IPS-20b (cell line): Measurements from ENCODE around the gene SPTSSA.

Source experiments
- H3K27ac ChIP-seq: one replicate; pipeline ENCODE4 v1.5.1; 2013; ENCODE audit warnings: low read length
- H3K27me3 ChIP-seq: 2 replicates; pipeline ENCODE4 v1.6.1; 2013; ENCODE audit warnings: mild to moderate bottlenecking, low read length, inconsistent platforms; ENCODE audit not compliant: insufficient read depth
- H3K36me3 ChIP-seq: 2 replicates; pipeline ENCODE4 v1.6.1; 2013; ENCODE audit warnings: low read depth, mild to moderate bottlenecking, inconsistent platforms, low read length, moderate library complexity; ENCODE audit not compliant: insufficient read depth
- H3K4me1 ChIP-seq: 2 replicates; pipeline ENCODE4 v1.6.1; 2013; ENCODE audit warnings: mild to moderate bottlenecking, control low read depth, inconsistent platforms, low read length, moderate library complexity; ENCODE audit not compliant: insufficient read depth
- H3K4me3 ChIP-seq: 2 replicates; pipeline ENCODE4 v1.5.1; 2013; ENCODE audit warnings: mild to moderate bottlenecking, low read length, inconsistent platforms
- H3K9ac ChIP-seq: 2 replicates; pipeline ENCODE4 v1.6.1; 2013; ENCODE audit warnings: low read depth, mild to moderate bottlenecking, inconsistent platforms, low read length, moderate library complexity
- H3K9me3 ChIP-seq: 2 replicates; pipeline ENCODE4 v1.6.1; 2013; ENCODE audit warnings: mild to moderate bottlenecking, low read depth, low read length, inconsistent platforms; ENCODE audit not compliant: insufficient read depth

Gene SPTSSA

GRCh38 chr14:34466691-34467090, 4.7 kb upstream of the SPTSSA start:
- Histone ChIP-seq H3K36me3 (no peaks in the 10 kb centered on the region), H3K27ac (no peak overlapping the region), H3K27me3 (no peaks in the 10 kb centered on the region), H3K4me1 (peaks cover 8% of the 10 kb centered on the region), H3K4me3 (no peak overlapping the region), H3K9me3 (no peaks in the 10 kb centered on the region), H3K9ac (no peak overlapping the region)

DNA sequence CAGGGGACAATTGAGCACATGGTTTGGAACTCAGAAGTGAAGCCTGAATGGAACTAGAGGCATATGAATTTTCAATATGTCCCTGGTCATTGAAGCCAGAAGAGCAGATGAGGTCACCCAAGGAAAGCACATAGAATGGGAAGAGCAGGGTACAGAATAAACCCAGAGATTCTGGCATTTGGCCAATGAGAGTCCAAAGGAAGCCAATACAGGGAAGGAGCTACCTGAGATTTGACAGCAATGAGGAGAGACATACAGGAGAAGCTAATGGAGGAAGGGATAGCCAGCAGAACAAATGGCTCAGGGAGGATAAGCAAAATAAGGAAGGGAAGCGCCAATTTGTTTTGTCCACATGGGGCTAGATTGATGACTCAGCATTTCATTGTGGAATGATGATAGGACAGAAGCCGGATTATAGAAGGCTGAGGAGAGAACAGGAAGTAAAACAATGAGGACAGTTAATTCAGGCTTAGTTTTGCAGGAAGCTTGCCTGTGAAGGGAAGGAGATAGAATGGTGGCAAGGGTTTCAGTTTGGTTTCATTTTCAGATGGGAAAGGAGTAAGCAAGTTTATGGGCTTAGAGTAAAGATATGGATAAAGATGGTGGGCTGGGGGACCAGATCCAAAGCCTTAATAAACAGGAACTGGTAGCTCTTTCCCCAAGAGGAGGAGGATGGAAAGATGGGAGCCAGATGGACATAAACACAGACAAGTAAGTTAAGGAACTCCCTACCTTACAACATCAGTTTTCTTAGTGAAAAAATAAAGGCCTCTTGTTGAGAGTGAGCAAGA, 3.2 kb upstream of the SPTSSA start:
- Histone ChIP-seq H3K9ac (no peak overlapping the region), H3K36me3 (no peaks in the 10 kb centered on the region), H3K27me3 (no peaks in the 10 kb centered on the region), H3K9me3 (no peaks in the 10 kb centered on the region), H3K4me3 (no peak overlapping the region), H3K4me1 (peaks cover 12% of the 10 kb centered on the region), H3K27ac (no peak overlapping the region)

DNA sequence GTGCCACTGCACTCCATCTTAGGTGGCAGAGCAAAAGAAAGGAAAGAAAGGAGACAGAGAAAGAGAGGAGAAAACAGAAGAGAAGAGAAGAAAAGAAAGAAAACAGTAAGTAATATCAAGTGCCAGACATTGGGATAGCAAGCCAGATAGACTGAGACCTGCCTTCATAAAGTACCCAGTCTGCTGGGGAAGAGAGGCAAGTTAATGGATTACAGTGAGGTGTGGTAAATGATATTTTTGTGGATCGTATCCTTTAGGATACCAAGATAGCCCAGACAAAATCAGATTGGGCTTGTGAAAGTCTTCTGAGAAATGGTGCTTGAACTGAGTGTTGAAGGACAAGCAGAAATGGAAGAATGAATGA, 1.5 kb upstream of the SPTSSA start:
- H3K4me3 ChIP-seq: no peak overlapping the region
- H3K4me1 ChIP-seq: peaks cover 9% of the 10 kb centered on the region; the same call in 1 of the 2 replicates
- H3K27me3 ChIP-seq: no peaks in the 10 kb centered on the region
- no peak overlapping the region for H3K9ac ChIP-seq
- no peak overlapping the region for H3K27ac ChIP-seq
- H3K36me3 ChIP-seq: no peaks in the 10 kb centered on the region
- H3K9me3 ChIP-seq: no peaks in the 10 kb centered on the region

DNA sequence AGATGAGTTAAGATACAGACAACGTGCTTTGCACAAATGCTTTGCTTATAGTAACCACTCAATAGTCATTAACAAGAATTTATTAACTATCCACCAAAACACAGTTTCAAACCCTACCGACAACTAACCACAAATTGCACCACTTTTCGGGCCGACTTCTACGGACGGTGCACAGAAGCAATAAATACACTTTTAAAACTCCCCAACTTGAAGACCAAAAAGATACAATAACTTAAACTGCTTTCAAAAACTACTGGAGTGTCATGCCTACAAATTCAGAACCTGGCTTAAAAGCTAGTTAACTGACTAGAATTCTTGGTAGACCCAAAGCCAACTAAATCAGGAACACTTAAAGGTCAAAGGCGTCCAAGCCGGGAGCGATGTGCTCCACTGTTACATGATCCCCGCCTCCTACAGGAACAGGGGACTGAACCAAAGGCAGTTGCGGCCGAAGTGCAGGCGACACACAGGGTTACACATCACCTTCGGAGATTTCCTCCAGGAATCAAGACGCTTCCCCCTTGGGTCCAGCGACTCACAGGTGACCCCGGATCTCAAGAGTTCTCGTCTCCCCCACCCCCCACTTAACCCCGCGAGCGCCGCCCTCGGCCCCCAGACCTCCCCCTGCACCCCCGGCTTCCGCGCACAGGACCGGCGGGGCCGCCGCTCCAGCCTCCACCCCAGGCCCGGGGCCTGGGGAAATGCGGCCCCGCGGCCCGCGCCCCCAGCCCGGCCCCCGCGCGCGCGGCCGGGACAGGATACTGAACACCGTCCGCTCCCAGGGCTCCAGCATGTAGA, 507 bp downstream of the SPTSSA start:
- Histone ChIP-seq H3K4me1 (peaks cover 9% of the 10 kb centered on the region; the same call in 1 of the 2 replicates), H3K36me3 (peaks cover 6% of the 10 kb centered on the region; the same call in 1 of the 2 replicates), H3K4me3 (peak overlapping the region; percentile 94), H3K9ac (peak overlapping the region; percentile 82; the same call in 1 of the 2 replicates), H3K9me3 (no peaks in the 10 kb centered on the region), H3K27me3 (no peaks in the 10 kb centered on the region), H3K27ac (no peak overlapping the region)

DNA sequence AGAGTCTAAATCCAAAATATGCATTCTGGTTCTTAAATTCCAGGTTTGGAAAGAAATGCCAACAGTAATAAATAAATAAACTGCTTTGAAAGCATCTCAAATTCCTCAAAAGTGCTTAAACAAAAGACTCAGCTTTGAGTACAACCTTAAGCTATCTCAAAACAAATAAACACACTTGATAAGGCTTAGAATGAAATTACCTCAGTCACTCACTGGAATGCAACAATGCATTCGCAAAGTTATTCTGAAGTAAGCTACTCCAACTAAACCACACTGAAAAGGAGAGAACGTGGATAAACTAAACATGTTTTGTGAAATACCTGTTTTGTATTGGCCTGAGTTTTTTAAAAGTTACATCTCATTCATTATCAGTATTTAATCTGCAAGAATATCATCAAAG, 1.2 kb downstream of the SPTSSA start:
- Histone ChIP-seq H3K27me3 (no peaks in the 10 kb centered on the region), H3K4me1 (peaks cover 9% of the 10 kb centered on the region; the same call in 1 of the 2 replicates), H3K27ac (no peak overlapping the region), H3K4me3 (peak overlapping the region; percentile 94), H3K36me3 (peaks cover 10% of the 10 kb centered on the region), H3K9me3 (no peaks in the 10 kb centered on the region), H3K9ac (peak overlapping the region; percentile 82; the same call in 1 of the 2 replicates)

GRCh38 chr14:34460295-34460694, 1.7 kb downstream of the SPTSSA start:
- Histone ChIP-seq H3K9me3 (no peaks in the 10 kb centered on the region), H3K4me3 (peak overlapping the region; percentile 94), H3K36me3 (peaks cover 15% of the 10 kb centered on the region), H3K4me1 (peaks cover 9% of the 10 kb centered on the region; the same call in 1 of the 2 replicates), H3K9ac (peak overlapping the region; percentile 82; the same call in 1 of the 2 replicates), H3K27me3 (no peaks in the 10 kb centered on the region), H3K27ac (no peak overlapping the region)

DNA sequence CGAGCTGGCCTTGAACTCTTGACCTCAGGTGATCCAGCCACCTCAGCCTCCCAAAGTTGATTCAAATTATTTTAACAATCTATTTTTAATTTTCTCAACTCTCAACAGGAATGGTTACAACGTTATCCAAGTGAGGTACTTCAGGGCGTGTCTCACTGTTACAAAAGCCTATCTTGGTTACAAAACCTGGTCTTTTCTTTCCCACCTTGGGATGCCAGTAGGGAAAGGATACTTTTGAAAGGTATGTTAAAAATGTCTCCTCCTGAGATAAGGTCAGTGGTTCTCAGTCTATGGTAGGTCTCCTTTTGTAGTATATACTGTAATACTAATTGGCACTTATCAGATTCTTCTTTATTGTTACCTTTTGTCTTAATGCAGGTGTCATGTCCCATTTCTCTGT, 4.9 kb downstream of the SPTSSA start:
- Histone ChIP-seq H3K36me3 (peaks cover 29% of the 10 kb centered on the region), H3K4me1 (peaks cover 4% of the 10 kb centered on the region; the same call in 1 of the 2 replicates), H3K9ac (no peak overlapping the region), H3K27ac (no peak overlapping the region), H3K27me3 (no peaks in the 10 kb centered on the region), H3K4me3 (no peak overlapping the region), H3K9me3 (no peaks in the 10 kb centered on the region)

DNA sequence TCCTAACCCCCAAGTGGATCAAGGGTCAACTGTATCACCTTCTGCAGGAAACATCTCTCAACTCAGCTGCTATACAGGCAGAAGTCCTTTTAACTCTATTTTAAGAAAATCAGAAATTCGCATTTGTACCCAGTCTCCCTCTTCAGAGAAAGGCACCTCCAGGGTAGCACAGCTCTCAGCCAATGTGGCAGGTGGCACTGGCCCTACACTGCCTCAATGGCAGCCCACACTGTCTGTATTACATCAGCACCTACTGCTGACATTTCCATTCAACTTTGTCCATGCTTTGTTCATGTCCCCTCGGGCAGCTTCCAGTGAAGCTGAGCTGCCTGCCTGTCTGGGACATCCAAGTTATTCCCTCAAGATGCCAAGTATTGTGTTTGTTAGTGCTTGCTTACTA, 8.8 kb downstream of the SPTSSA start:
- Histone ChIP-seq H3K4me3 (no peak overlapping the region), H3K4me1 (no peaks in the 10 kb centered on the region), H3K27me3 (no peaks in the 10 kb centered on the region), H3K36me3 (peaks cover 42% of the 10 kb centered on the region), H3K27ac (no peak overlapping the region), H3K9ac (no peak overlapping the region), H3K9me3 (no peaks in the 10 kb centered on the region)

- H3K27me3 ChIP-seq: no peaks in the 10 kb centered on the region
- no peaks in the 10 kb centered on the region for H3K4me1 ChIP-seq
- no peak overlapping the region for H3K27ac ChIP-seq
- no peaks in the 10 kb centered on the region for H3K9me3 ChIP-seq
- H3K36me3 ChIP-seq: peaks cover 39% of the 10 kb centered on the region
- H3K4me3 ChIP-seq: no peak overlapping the region
- H3K9ac ChIP-seq: no peak overlapping the region
Observed at GRCh38 chr14:34452258-34452822, 9.7 kb downstream of the SPTSSA start.

GRCh38 chr14:34450958-34451357, 11.1 kb downstream of the SPTSSA start:
- no peaks in the 10 kb centered on the region for H3K27me3 ChIP-seq
- no peak overlapping the region for H3K4me3 ChIP-seq
- H3K9me3 ChIP-seq: no peaks in the 10 kb centered on the region
- no peak overlapping the region for H3K27ac ChIP-seq
- no peaks in the 10 kb centered on the region for H3K4me1 ChIP-seq
- no peak overlapping the region for H3K9ac ChIP-seq
- H3K36me3 ChIP-seq: peaks cover 32% of the 10 kb centered on the region

GRCh38 chr14:34450542-34450915, 11.5 kb downstream of the SPTSSA start:
- Histone ChIP-seq H3K27ac (no peak overlapping the region), H3K36me3 (peaks cover 29% of the 10 kb centered on the region), H3K9ac (no peak overlapping the region), H3K27me3 (no peaks in the 10 kb centered on the region), H3K4me3 (no peak overlapping the region), H3K4me1 (no peaks in the 10 kb centered on the region), H3K9me3 (no peaks in the 10 kb centered on the region)
